Skeletal muscle satellite cell (primary cell): ENCODE measurements around the gene RAB3C.

Experiments used
- H3K27me3 ChIP-seq: 2 replicates; pipeline ENCODE4 v1.7.0; 2013; ENCODE audit warnings: low read length; ENCODE audit not compliant: control insufficient read depth, insufficient read depth
- H3K36me3 ChIP-seq: 2 replicates; pipeline ENCODE4 v1.7.0; 2013; ENCODE audit warnings: mild to moderate bottlenecking, control low read depth, low read length; ENCODE audit not compliant: insufficient read depth
- H3K4me1 ChIP-seq: 2 replicates; pipeline ENCODE4 v1.7.0; 2013; ENCODE audit warnings: low read length; ENCODE audit not compliant: control insufficient read depth, insufficient read depth
- H3K4me2 ChIP-seq: 2 replicates; pipeline ENCODE4 v1.7.0; 2013; ENCODE audit warnings: mild to moderate bottlenecking, low read length
- H3K4me3 ChIP-seq: 2 replicates; pipeline ENCODE4 v1.7.0; 2013; ENCODE audit warnings: low read length
- H3K9ac ChIP-seq: 2 replicates; pipeline ENCODE4 v1.7.0; 2013; ENCODE audit warnings: mild to moderate bottlenecking, low read depth, low read length, moderate library complexity
- H3K9me3 ChIP-seq: replicated peaks from 2 replicates; pipeline ENCODE4 v1.7.0; 2013; ENCODE audit warnings: mild to moderate bottlenecking, control low read depth, low read length

The RAB3C gene

DNA sequence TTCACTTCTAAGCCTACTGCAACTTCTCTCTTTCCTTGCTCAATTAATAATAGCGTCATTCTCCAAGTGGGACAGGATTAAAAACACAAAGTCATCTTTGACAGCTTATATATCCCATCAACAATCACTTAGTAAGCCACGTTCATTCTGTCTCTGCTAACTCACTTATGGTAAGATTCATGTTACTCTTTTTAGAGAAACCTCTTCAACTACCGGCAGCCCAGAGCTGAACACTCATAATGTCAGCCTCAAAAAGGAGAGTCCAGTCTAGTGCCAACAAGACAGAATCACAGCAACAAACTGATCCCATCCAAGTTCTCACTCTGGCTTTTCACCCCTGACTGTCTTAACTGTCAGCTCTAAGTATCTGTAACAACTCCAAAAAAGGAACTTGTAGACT, 196.0 kb downstream of the RAB3C start:
- no peak overlapping the region for H3K4me2 ChIP-seq

GRCh38 chr5:58786035-58786434, 203.2 kb downstream of the RAB3C start:
- Histone ChIP-seq H3K9me3 (no peaks in the 10 kb centered on the region), H3K4me1 (no peaks in the 10 kb centered on the region), H3K4me2 (no peak overlapping the region), H3K4me3 (no peak overlapping the region), H3K27me3 (peaks cover 11% of the 10 kb centered on the region), H3K9ac (no peak overlapping the region), H3K36me3 (no peaks in the 10 kb centered on the region)

More for the DNA sequence above, 196.0 kb downstream of the RAB3C start:
- Histone ChIP-seq H3K9ac (no peak overlapping the region), H3K4me1 (no peaks in the 10 kb centered on the region), H3K4me3 (no peak overlapping the region), H3K36me3 (no peaks in the 10 kb centered on the region), H3K27me3 (peaks cover 7% of the 10 kb centered on the region), H3K9me3 (no peaks in the 10 kb centered on the region)

DNA sequence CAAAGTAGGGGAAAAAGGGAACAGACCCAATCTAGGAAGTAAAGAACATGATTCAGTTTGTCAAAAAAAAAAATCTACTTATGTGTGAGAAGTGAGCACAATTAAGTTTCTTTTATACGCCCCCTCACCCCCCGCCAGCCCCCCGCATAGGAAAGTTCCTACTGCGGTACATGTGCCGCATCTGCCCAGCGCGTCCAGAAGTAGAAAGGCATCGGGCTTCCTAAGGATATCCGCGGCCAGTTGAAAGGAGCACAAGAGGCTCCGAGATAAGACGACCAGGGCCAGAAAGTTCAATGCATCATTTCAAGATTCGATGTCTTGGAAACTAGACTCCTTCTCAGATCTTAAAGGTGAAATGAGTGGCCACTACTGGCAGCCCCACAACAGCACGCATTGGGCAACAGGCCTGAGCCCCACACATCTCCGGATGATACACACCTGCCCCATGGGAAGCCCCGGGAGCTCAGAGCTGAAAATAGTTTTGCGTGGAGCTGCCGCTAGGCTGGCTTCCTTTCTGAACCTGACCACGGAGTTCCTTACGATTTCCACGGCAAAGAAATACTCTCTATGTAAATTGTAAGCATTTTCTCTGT, 203.9 kb downstream of the RAB3C start:
- Histone ChIP-seq H3K27me3 (peaks cover 8% of the 10 kb centered on the region), H3K4me3 (no peak overlapping the region), H3K36me3 (no peaks in the 10 kb centered on the region), H3K9me3 (no peaks in the 10 kb centered on the region), H3K4me1 (no peaks in the 10 kb centered on the region), H3K4me2 (no peak overlapping the region), H3K9ac (no peak overlapping the region)

- H3K9me3 ChIP-seq, result no peaks in the 10 kb centered on the region
- H3K36me3 ChIP-seq, result no peaks in the 10 kb centered on the region
- H3K4me2 ChIP-seq, result no peak overlapping the region
- H3K9ac ChIP-seq, result no peak overlapping the region
- H3K4me1 ChIP-seq, result no peaks in the 10 kb centered on the region
- no peak overlapping the region for H3K4me3 ChIP-seq
- H3K27me3 ChIP-seq, result peaks cover 11% of the 10 kb centered on the region
Observed at GRCh38 chr5:58787987-58788386, 205.1 kb downstream of the RAB3C start.

GRCh38 chr5:58793888-58794657, 211.2 kb downstream of the RAB3C start:
- H3K4me2 ChIP-seq, result no peak overlapping the region
- peaks cover 19% of the 10 kb centered on the region for H3K27me3 ChIP-seq
- no peaks in the 10 kb centered on the region for H3K9me3 ChIP-seq
- H3K4me3 ChIP-seq, result no peak overlapping the region
- H3K9ac ChIP-seq, result no peak overlapping the region
- no peaks in the 10 kb centered on the region for H3K4me1 ChIP-seq
- H3K36me3 ChIP-seq, result no peaks in the 10 kb centered on the region

DNA sequence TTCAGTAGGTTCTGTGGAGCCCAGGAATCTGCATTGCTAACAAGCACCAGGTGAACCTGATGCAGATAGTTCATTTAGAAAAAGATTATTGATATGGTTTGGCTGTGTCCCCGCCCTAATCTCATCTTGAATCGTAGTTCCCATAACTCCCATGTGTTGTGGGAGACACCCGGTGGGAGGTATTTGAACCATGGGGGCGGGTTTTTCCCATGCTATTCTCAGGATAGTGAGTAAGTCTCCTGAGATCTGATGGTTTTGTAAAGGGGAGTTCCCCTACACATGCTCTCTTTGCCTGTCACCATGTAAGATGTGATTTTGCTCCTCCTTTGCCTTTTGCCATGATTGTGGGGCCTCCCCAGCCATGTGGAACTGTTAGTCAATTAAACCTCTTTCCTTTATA, 212.0 kb downstream of the RAB3C start:
- Histone ChIP-seq H3K27me3 (peaks cover 22% of the 10 kb centered on the region), H3K4me2 (no peak overlapping the region), H3K9ac (no peak overlapping the region), H3K9me3 (no peaks in the 10 kb centered on the region), H3K4me3 (no peak overlapping the region), H3K4me1 (no peaks in the 10 kb centered on the region), H3K36me3 (no peaks in the 10 kb centered on the region)

DNA sequence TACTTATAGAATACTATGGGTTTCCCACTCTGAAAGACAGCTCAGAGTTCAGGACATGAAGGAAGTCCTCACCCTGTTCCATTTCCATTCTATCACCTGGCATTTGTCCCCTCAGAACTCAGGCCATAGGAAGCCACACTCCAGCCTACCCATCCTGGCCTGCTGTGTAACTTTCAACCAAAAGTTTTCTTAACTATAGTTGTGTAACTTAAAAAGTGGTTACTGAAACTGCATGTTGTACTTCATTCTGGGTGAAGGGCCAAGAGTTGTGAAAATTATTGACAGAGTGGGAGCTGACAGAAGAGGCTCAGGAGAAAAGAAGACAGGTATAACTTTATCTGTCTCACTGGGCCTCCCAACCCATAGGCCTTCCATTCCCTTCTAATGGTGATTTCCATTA, 212.5 kb downstream of the RAB3C start:
- no peak overlapping the region for H3K4me3 ChIP-seq
- H3K9me3 ChIP-seq, result no peaks in the 10 kb centered on the region
- H3K9ac ChIP-seq, result no peak overlapping the region
- no peak overlapping the region for H3K4me2 ChIP-seq
- peaks cover 24% of the 10 kb centered on the region for H3K27me3 ChIP-seq
- H3K36me3 ChIP-seq, result no peaks in the 10 kb centered on the region
- H3K4me1 ChIP-seq, result no peaks in the 10 kb centered on the region

- Histone ChIP-seq H3K4me2 (no peak overlapping the region), H3K27me3 (peaks cover 27% of the 10 kb centered on the region), H3K4me3 (no peak overlapping the region), H3K4me1 (no peaks in the 10 kb centered on the region), H3K9ac (no peak overlapping the region), H3K36me3 (no peaks in the 10 kb centered on the region), H3K9me3 (no peaks in the 10 kb centered on the region)
Observed at GRCh38 chr5:58797021-58797420, 214.1 kb downstream of the RAB3C start.

- Histone ChIP-seq H3K4me1 (no peaks in the 10 kb centered on the region), H3K4me3 (no peak overlapping the region), H3K9me3 (no peaks in the 10 kb centered on the region), H3K4me2 (no peak overlapping the region), H3K27me3 (peaks cover 18% of the 10 kb centered on the region), H3K36me3 (no peaks in the 10 kb centered on the region), H3K9ac (no peak overlapping the region)
Observed at GRCh38 chr5:58800356-58800755, 217.5 kb downstream of the RAB3C start.

GRCh38 chr5:58800861-58801540, 218.1 kb downstream of the RAB3C start:
- H3K4me2 ChIP-seq, result no peak overlapping the region
- no peaks in the 10 kb centered on the region for H3K4me1 ChIP-seq
- H3K9me3 ChIP-seq, result no peaks in the 10 kb centered on the region
- no peaks in the 10 kb centered on the region for H3K36me3 ChIP-seq
- peaks cover 18% of the 10 kb centered on the region for H3K27me3 ChIP-seq
- H3K9ac ChIP-seq, result no peak overlapping the region
- no peak overlapping the region for H3K4me3 ChIP-seq

- Histone ChIP-seq H3K27me3 (peaks cover 21% of the 10 kb centered on the region), H3K9ac (no peak overlapping the region), H3K36me3 (no peaks in the 10 kb centered on the region), H3K4me3 (no peak overlapping the region), H3K4me2 (no peak overlapping the region), H3K4me1 (no peaks in the 10 kb centered on the region), H3K9me3 (no peaks in the 10 kb centered on the region)
Observed at GRCh38 chr5:58803056-58803455, 220.2 kb downstream of the RAB3C start.
